Islet of Langerhans (tissue), 1 donor: Measurements from ENCODE around the gene GHDC.
"Not testable (repeated sequence)": the region's sequence is repeated elsewhere in the genome, so short reads cannot be mapped to it uniquely, and the experiment has no call there.

Experiments
- FAIRE-seq: peaks from one replicate; lab custom pipeline; 2011; peaks lifted over from hg19 to GRCh38; lab: Jason Lieb, UNC

The GHDC gene

DNA sequence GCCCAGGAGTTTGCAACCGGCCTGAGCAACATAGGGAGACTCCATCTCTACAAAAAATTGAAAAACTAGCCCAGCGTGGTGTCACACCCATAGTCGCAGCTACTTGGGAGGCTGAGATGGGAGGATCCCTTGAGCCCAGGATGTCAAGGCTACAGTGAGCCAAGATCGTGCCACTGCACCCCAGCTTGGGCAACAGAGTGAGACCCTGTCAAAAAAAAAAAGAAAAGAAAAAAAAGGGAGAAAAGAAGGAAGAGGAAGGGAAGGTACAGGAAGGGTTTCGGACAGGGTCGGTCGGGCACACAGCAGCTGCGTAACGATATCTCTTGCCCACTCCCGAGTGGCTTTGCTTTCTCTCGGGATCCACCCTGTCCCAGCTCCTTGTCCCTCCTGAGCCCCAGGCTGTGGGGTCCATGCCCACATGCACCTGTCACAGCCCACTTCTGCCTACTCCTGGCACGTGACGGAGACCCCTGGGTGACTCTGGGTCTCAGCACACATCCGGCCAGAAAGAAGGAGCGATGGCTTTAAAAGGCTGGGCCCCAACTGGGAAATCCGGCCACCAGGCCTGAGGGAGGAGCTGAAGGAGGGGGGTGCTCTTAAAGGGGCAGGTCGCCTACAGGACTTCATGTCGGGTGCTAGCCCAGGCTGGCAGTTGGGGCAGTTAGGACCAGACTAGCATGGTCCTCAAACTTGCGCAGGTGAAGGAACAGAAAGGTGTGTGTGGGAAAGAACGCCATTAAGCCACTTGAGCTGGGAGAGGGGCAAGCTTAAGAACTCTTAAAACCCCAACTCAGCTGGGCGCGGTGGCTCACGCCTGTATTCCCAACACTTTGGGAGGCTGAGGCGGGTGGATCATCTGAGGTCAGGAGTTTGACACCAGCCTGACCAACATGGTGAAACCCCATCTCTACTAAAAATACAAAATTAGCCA lies at the start of gene GHDC:
GHDC (minus strand) TSS at position 526 of the 931 bp plus-strand sequence. CDS start 913 bp downstream, outside the sequence.
- peak; percentile 73 for FAIRE-seq

- FAIRE-seq: no peak
These were observed 49.2 kb upstream of the GHDC start for GRCh38 chr17:42243493-42243982.

DNA sequence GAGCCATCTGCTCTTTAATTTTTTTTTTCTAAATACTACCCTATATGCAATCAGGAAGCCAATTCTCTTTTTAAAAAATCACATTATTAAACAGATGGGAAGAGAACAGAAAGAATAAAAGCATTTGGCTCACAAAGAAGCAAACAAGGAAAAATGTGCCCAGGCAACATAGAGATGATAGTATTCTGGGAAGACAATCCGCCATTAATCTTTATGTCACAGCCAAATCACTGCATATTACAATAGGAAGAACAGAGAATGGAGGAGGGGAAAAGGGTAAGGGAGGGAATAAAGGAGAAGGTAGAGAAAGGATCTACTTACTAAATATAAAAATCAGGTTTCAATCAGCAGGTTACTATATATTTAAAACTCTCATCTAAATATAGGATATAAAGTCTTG lies 47.6 kb upstream of the GHDC start:
- FAIRE-seq: no peak

- FAIRE-seq: not testable (repeated sequence)
These were observed 46.6 kb upstream of the GHDC start for GRCh38 chr17:42240863-42241262.

- FAIRE-seq: no peak
These were observed 45.9 kb upstream of the GHDC start for GRCh38 chr17:42240201-42240600.

- not testable (repeated sequence) for FAIRE-seq
These were observed 45.3 kb upstream of the GHDC start for GRCh38 chr17:42239576-42239975.

DNA sequence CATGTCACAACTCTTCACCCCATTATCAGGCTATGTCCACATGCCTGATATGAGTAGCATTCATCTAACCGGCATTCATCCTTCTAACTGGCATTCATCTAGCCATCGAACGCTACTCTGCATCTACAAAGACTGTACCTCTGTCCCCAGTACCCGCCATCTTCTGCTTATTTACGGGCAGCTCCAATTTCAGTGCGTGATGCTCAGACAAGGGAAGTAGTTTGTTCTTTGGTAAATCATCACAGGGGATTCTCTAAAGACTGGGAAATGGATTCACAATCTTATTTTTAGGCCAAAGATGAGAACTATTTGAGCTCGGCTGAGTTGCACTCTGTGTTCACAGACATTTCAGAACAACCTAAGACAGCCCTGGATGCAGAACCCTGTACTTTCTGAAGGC lies 42.5 kb upstream of the GHDC start:
- no peak for FAIRE-seq

GRCh38 chr17:42233994-42234393 lies 39.7 kb upstream of the GHDC start:
- FAIRE-seq: no peak

- FAIRE-seq: no peak
These were observed 38.9 kb upstream of the GHDC start for GRCh38 chr17:42233156-42233555.

- FAIRE-seq: no peak
These were observed 35.9 kb upstream of the GHDC start for GRCh38 chr17:42230225-42230624.

DNA sequence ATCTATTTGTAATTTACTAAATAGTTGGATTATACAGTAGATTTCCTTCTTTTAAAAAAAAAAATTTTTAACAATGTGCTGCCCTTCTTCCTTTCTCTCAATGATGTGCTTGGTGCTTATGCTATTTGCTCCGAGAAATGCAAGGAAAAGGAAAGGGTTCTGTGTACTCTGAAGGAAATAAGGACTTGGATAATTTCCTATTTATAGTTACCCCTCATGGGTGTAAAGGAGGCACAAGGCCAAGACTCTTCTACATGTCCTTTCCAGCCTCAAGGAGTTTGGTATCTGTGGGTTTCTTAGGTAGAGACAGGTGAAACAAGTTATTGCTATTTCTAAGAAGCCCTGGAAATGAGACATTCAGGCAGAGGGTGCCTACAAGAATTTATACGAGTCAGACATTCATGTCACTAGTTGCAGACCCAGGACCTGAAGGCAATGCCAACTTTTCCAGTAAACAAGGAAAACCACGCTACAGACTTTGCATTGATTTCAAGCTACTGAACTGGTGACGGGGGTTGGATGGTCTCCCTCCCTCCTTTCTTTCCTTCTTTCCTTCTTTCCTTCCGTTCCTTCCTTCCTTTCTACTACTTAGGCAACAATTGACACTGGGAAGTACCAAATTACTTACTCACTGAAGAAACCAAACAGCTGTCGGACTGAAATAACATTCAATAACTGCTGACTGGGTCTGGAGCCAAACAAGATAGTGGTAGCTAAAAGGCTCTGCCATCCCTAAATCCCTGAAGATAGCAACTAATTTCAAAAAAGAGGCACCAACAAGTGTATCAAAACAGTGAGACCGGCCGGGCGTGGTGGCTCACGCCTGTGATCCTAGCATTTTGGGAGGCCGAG lies 33.8 kb upstream of the GHDC start:
- no peak for FAIRE-seq

GRCh38 chr17:42225646-42226045 lies 31.4 kb upstream of the GHDC start:
- no peak for FAIRE-seq

GRCh38 chr17:42224651-42225050 lies 30.4 kb upstream of the GHDC start:
- no peak for FAIRE-seq

- FAIRE-seq: no peak
These were observed 27.8 kb upstream of the GHDC start for GRCh38 chr17:42221886-42222745.

- FAIRE-seq: not testable (repeated sequence)
These were observed 25.0 kb upstream of the GHDC start for GRCh38 chr17:42219280-42219679.

GRCh38 chr17:42214156-42214555 lies 19.9 kb upstream of the GHDC start:
- FAIRE-seq: no peak

DNA sequence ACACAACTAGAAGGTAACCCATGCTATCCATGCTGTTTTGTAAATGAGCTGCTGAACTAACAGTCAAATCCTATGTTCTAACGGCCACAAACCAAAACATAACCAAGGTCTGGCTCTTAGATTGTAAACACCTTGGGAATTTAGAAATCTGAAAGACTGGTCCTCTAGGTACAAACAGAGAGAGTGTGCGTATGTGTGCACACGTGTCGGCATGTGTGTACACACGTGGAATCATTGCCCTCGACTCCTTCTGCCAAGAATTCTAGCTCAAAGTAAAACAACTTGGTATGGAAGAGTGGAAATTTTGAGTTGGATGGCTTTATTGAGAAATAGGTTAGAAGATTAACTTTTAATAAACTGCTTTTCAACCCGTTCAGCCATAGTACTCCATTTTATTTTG lies 18.1 kb upstream of the GHDC start:
- FAIRE-seq: no peak

DNA sequence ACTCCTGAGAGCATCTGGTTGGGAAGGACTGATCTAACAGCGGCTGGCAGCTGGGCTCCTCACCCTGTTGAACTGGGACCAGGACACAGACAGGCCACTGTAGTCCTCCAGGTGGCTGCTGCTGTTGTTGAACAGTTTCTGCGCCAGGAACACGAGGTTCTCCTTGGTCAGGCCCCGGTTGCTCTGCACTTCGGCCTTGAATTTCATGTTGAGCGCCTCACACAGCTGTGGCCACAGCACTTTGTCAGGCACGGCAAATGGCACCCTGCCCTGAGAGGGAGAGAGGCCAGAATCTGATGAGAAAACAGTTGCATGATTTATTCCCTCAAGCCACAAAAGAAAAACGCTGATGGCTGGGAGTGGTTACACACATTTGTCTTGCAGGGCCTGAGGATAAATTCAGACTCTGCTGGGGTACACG lies 17.6 kb upstream of the GHDC start:
- not testable (repeated sequence) for FAIRE-seq

- FAIRE-seq: no peak
These were observed 15.8 kb upstream of the GHDC start for GRCh38 chr17:42210046-42210445.

DNA sequence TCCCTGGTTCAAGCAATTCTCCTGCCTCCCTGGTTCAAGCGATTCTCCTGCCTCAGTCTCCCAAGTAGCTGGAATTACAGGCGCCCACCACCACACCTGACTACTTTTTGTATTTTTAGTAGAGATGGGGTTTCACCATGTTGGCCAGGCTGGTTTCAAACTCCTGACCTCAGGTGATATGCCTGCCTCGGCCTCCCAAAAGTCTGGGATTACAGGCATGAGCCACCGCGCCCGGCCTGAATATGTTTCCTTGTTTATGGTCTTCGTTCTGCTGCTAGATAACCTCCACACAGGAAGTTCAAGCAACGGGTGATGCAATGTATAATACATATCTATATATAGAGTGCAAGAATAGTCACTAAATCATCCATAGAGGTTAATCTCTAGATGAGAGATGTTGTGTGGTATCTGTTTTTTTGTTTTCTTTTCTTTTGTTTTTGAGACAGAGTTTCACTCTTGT lies 11.9 kb upstream of the GHDC start:
- not testable (repeated sequence) for FAIRE-seq

GRCh38 chr17:42203354-42203753 lies 9.1 kb upstream of the GHDC start:
- FAIRE-seq: no peak

- FAIRE-seq: no peak
These were observed 8.4 kb upstream of the GHDC start for GRCh38 chr17:42202696-42203095.
